ENCODE data around the gene AKT1S1. TPM values are rescaled to one million over a fixed set of nuclear protein-coding genes. Genes with fewer than 3 reads are reported as not detected.

The AKT1S1 gene
- total and polyA plus RNA-seq, 2 of the 13 experiments (the other 11 are each of a cell fraction or from before 2014, with no cell fraction given), result 13.5 to 27.8 TPM

- TF ChIP-seq TRAFD1 (CRISPR knock-in tag; IDR thresholded peaks at IDR 0.05; ENCODE audit: borderline replicate concordance), result peak; percentile 47; the same call in 1 of the 2 replicates
- TF ChIP-seq SMARCE1 (IDR thresholded peaks at IDR 0.05; ENCODE audit: borderline replicate concordance), result no peak
- 0 out of 2 replicates have a peak, but pooled peaks have one; percentile 14 for TF ChIP-seq PAX8 (CRISPR knock-in tag; IDR thresholded peaks at IDR 0.05; ENCODE audit: borderline replicate concordance)
- no peak for TF ChIP-seq ETV6 (CRISPR knock-in tag; conservative IDR thresholded peaks at IDR 0.05)
- no peak for TF ChIP-seq CENPX (CRISPR knock-in tag; IDR thresholded peaks at IDR 0.05)
- TF ChIP-seq ZNF362 (CRISPR knock-in tag; IDR thresholded peaks at IDR 0.05; ENCODE audit: borderline replicate concordance), result no peak
- TF ChIP-seq KMT2B (CRISPR knock-in tag; IDR thresholded peaks at IDR 0.05), result no peak; the same call in 1 of the 2 replicates
- peak; percentile 44; the same call in 1 of the 2 replicates for TF ChIP-seq NCOA2 (CRISPR knock-in tag; IDR thresholded peaks at IDR 0.05)
- peak; percentile 79; the same call in 1 of the 2 replicates for TF ChIP-seq ZNF451 (CRISPR knock-in tag; IDR thresholded peaks at IDR 0.05)
- peak; percentile 93 for TF ChIP-seq ZNF605 (CRISPR knock-in tag; IDR thresholded peaks at IDR 0.05)
- peak; percentile 43 for TF ChIP-seq ZNF18 (CRISPR knock-in tag; IDR thresholded peaks at IDR 0.05; ENCODE audit: insufficient replicate concordance)
- TF ChIP-seq POLR2A (IDR thresholded peaks at IDR 0.05; ENCODE audit: insufficient read depth in 1 of 2, low read depth in 2 of 2, low read length in 2 of 2), result peak; percentile 50 to 81
- no peak for TF ChIP-seq BRF2 (CRISPR knock-in tag; IDR thresholded peaks at IDR 0.05)
- 0 out of 2 replicates have a peak, but pooled peaks have one; percentile 13 for TF ChIP-seq ZFP36L2 (CRISPR knock-in tag; IDR thresholded peaks at IDR 0.05)
- TF ChIP-seq ZFP82 (CRISPR knock-in tag; IDR thresholded peaks at IDR 0.05; ENCODE audit: borderline replicate concordance), result no peak; the same call in 1 of the 2 replicates
- no peak; the same call in 1 of the 2 replicates for TF ChIP-seq SKIL (CRISPR knock-in tag; IDR thresholded peaks at IDR 0.05; ENCODE audit: borderline replicate concordance)
- no peak for TF ChIP-seq HNRNPUL1 (IDR thresholded peaks at IDR 0.05; ENCODE audit: low read depth, low read length)
Measured at GRCh38 chr19:49866933-49867782, 10.0 kb downstream of the AKT1S1 start, which contains the start of gene PNKP (continued).
